Measurements from ENCODE around the gene AK2. TPM values are rescaled to one million over a fixed set of nuclear protein-coding genes. Genes with fewer than 3 reads are reported as not detected.
A peak's percentile ranks its signal among the peaks of the same experiment; 100 is the strongest.

The AK2 gene
- total RNA-seq, 2 donors from 2014 or later, result 120 to 123 TPM

DNA sequence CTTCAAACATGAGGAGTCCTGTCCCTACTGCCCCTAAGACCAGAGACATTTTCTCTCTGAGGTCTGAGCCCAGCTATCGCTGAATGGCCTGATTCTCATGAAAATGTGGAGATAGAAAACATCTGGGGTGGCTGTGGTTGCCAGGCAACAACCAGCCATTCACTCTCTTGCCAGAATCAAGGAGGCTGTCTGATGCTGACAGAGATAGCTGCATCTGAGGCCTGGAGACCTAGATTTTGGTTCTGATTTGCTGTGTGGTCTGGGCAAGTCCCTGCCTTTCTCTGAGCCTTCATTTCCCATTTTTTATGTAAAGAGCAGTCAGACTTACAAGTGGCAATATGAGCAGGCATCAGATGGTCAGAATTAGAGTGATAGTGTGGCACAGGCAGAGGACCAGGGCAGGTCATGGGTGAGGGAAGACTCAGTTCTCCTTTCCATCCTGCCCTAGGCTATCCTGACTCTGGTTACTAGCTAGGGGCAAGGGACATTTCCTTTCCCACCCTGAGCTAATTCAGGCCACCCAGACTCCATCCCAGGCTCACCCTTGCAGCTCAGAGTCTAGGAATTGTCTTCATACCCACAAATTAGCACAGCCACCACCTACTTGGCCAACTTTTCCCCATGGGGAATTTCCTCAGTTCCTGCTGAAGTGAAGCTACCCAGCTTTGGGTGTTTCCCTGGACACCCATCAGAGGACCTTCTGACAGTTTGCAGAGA lies 52.1 kb downstream of the AK2 start:
- Histone ChIP-seq H3K36me3 (no peaks in the 10 kb centered on the region), H3K4me3 (no peak overlapping the region), H3K27me3 (replicated peaks; ENCODE audit: insufficient read depth) (no peaks in the 10 kb centered on the region), H3K27ac (no peak overlapping the region), H3K9me3 (no peaks in the 10 kb centered on the region), H3K4me1 (replicated peaks) (peaks cover 4% of the 10 kb centered on the region)
- 67% methylated on average over 1 of the region's 1 CpG for WGBS
- TF ChIP-seq CTCF (IDR thresholded peaks at IDR 0.05) (no peak), POLR2A (IDR thresholded peaks at IDR 0.05) (no peak), POLR2AphosphoS5 (IDR thresholded peaks at IDR 0.05) (no peak)
- intact Hi-C loops (cut with DNase I), result no loop called here
- no peak for DNase-seq (ENCODE audit: low spot score)

DNA sequence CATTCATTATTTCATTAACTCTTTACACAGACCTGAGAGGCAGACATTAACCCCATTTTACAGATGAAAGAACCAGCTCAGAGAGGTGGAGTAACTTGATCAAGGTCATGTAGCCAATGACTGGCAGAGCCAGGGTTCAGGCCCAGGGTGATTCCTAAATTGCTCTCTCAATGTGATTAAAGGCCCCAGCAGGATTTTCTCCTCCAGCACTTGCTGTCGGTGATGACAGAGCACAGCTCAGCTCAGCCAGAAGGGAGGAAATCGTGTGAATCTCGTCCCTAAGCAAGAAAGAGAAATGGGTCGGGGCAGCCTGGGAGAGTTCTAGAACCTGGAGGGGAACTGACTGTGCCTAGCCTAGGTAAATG lies 52.6 kb downstream of the AK2 start:
- Histone ChIP-seq H3K4me1 (replicated peaks) (peaks cover 4% of the 10 kb centered on the region), H3K4me3 (no peak overlapping the region), H3K9me3 (no peaks in the 10 kb centered on the region), H3K27ac (no peak overlapping the region), H3K27me3 (replicated peaks; ENCODE audit: insufficient read depth) (no peaks in the 10 kb centered on the region), H3K36me3 (no peaks in the 10 kb centered on the region)
- 56% methylated on average over 4 of the region's 4 CpGs for WGBS
- no peak for DNase-seq (ENCODE audit: low spot score)
- intact Hi-C loops (cut with DNase I), result no loop called here
- TF ChIP-seq CTCF (IDR thresholded peaks at IDR 0.05) (no peak), POLR2AphosphoS5 (IDR thresholded peaks at IDR 0.05) (no peak)

- Histone ChIP-seq H3K4me1 (replicated peaks) (peaks cover 4% of the 10 kb centered on the region), H3K4me3 (no peak overlapping the region), H3K27me3 (replicated peaks; ENCODE audit: insufficient read depth) (no peaks in the 10 kb centered on the region), H3K27ac (no peak overlapping the region), H3K36me3 (no peaks in the 10 kb centered on the region), H3K9me3 (no peaks in the 10 kb centered on the region)
- no peak for TF ChIP-seq POLR2A (IDR thresholded peaks at IDR 0.05)
- TF ChIP-seq CTCF (IDR thresholded peaks at IDR 0.05), result no peak
- no peak for TF ChIP-seq POLR2AphosphoS5 (IDR thresholded peaks at IDR 0.05)
- DNase-seq (ENCODE audit: low spot score), result no peak
- WGBS, result 95% methylated on average over 3 of the region's 3 CpGs
- intact Hi-C loops (cut with DNase I), result no loop called here
These were observed 53.7 kb downstream of the AK2 start for GRCh38 chr1:32983020-32983419.

DNA sequence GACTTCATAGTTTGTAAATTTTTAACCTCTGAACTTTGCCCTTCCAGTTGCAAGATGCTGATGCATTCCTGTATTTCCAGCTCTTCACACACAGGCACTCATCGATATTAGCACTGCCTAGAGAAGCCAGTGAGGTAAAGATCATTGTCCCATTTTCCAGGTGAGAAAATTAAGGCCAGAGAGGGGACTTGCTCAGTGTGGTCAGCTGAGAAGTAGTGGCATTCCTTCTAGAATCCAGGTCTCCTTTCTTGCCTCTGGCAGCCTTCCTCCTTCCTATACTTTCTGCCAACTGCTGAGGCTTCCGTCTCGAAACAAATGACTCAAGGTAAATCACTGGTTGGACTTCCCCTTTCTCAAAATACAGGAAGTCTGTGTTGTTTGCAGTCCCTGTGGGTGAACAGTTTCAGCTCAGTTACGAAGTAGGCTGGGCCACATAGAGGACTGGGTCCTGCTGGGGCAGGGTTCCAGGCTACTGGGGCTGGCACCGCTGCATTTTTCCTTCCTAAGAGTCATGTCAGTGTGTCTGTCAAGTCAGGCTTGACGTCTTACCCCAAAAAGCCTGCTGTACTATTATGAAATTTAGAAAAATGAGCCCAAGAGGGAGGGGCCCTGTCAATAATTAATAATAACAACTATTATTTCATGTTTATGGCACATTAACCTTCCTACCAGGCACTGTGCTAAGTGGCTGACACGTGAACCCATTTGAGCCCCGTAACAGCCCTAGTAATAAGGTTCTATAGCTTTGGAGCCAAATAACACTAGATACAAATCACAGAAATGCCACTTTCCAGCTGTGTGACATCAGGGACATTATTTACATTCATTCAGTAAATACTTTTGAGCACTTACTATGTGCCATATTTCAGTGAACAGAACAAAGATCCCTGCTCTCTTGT lies 55.4 kb downstream of the AK2 start:
- intact Hi-C loops (cut with DNase I), result no loop called here
- Histone ChIP-seq H3K36me3 (no peaks in the 10 kb centered on the region), H3K27ac (peak overlapping the region; percentile 69 to 85), H3K27me3 (replicated peaks; ENCODE audit: insufficient read depth) (no peaks in the 10 kb centered on the region), H3K4me3 (no peak overlapping the region), H3K9me3 (no peaks in the 10 kb centered on the region), H3K4me1 (replicated peaks) (peaks cover 4% of the 10 kb centered on the region)
- DNase-seq (ENCODE audit: low spot score), result peak; percentile 89
- TF ChIP-seq POLR2AphosphoS5 (IDR thresholded peaks at IDR 0.05) (peak; percentile 98), POLR2A (IDR thresholded peaks at IDR 0.05) (peak; percentile 48), CTCF (IDR thresholded peaks at IDR 0.05) (no peak)
- 27% methylated on average over 8 of the region's 8 CpGs for WGBS
